K562 (cell line): ENCODE data around the gene BPNT1. TPM values are rescaled to one million over a fixed set of nuclear protein-coding genes. Genes with fewer than 3 reads are reported as not detected.

ENCODE experiments used
- CBFA2T2 ChIP-seq: fragments of 450-650 bp; conservative IDR thresholded peaks from 2 replicates; pipeline ENCODE4 v1.6.1; 2017; ENCODE audit warnings: mild to moderate bottlenecking
- CREM ChIP-seq: IDR thresholded peaks from 2 replicates; pipeline ENCODE4 v1.6.1; 2014; ENCODE audit warnings: antibody characterized with exemption, low read depth
- CTCF ChIP-seq, 3 experiments: IDR thresholded peaks in 2 of 3; conservative IDR thresholded peaks in 1 of 3; 2 replicates each; pipeline ENCODE4 v1.5.1; 2011 to 2012; ENCODE audit warnings: low read length in 3 of 3, mild to moderate bottlenecking in 3 of 3, control low read depth in 2 of 3, improper control_type of control experiment in 1 of 3, inconsistent platforms in 1 of 3, low read depth in 1 of 3, mixed read lengths in 1 of 3, moderate library complexity in 1 of 3; ENCODE audit not compliant: insufficient read depth in 2 of 3
- E2F5 ChIP-seq: sonication (generic); formaldehyde crosslinking; IDR thresholded peaks from 2 replicates; pipeline ENCODE4 v1.8.0; 2022; ENCODE audit warnings: mild to moderate bottlenecking, missing genetic modification reagents
- ILF3 ChIP-seq: fragments of 450-650 bp; IDR thresholded peaks from 2 replicates; pipeline ENCODE4 v1.6.1; 2018; ENCODE audit warnings: antibody characterized with exemption, mild to moderate bottlenecking, moderate library complexity, borderline replicate concordance
- MAFG ChIP-seq: fragments of 450-650 bp; conservative IDR thresholded peaks from 2 replicates; pipeline ENCODE4 v1.6.1; 2016; ENCODE audit warnings: missing genetic modification characterization, missing compliant biosample characterization
- PREB ChIP-seq: sonication (generic); formaldehyde crosslinking; IDR thresholded peaks from 2 replicates; pipeline ENCODE4 v1.8.1; 2023; ENCODE audit warnings: mild to moderate bottlenecking, missing genetic modification reagents
- U2AF2 ChIP-seq: fragments of 200-400 bp; formaldehyde crosslinking; optimal IDR thresholded peaks from 2 replicates; pipeline ENCODE3; 2017; ENCODE audit warnings: low read depth, mild to moderate bottlenecking, low read length
- ZBTB26 ChIP-seq: fragments of 450-650 bp; formaldehyde crosslinking; IDR thresholded peaks from 2 replicates; pipeline ENCODE4 v1.4.0; 2022; ENCODE audit warnings: missing genetic modification characterization
- ZFP30 ChIP-seq: fragments of 250-450 bp; sonication (Bioruptor Pico); IDR thresholded peaks from 2 replicates; pipeline ENCODE4 v1.8.0; 2022; ENCODE audit warnings: moderate library complexity, mild to moderate bottlenecking, inconsistent platforms, borderline replicate concordance
- ZNF592 ChIP-seq: fragments of 450-650 bp; IDR thresholded peaks from 2 replicates; pipeline ENCODE4 v1.6.1; 2017; ENCODE audit warnings: antibody characterized with exemption, mild to moderate bottlenecking
- ZNF830 ChIP-seq: fragments of 250-450 bp; sonication (Bioruptor Pico); IDR thresholded peaks from 2 replicates; pipeline ENCODE4 v1.5.0; 2021; ENCODE audit warnings: mild to moderate bottlenecking
- polyA plus RNA-seq, 8 experiments: library from polyadenylated mRNA; depleted of rRNA in 4 of 8; stranded (reverse) in 5 of 8; unstranded in 3 of 8; fragments of >200 nt; fragmentation: Nextera tagmentation in 2 of 8; fragmentation: Illumina TruSeq in 1 of 8; extraction: Ambion mirVana in 2 of 8; extraction: Trizol in 1 of 8; gene quantifications; 2 replicates each; pipeline versions ENCODE4 v1.2.1 to v1.2.3, GENCODE V29; 2011 to 2014; ENCODE audit warnings: inconsistent platforms in 1 of 8, missing spikeins in 1 of 8
- total RNA-seq, 7 experiments: library from RNA; depleted of rRNA in 6 of 7; stranded (reverse); fragments of >200 nt in 6 of 7; fragmentation: Illumina TruSeq in 2 of 7; extraction: Trizol in 2 of 7; gene quantifications; 2 replicates each; pipeline versions ENCODE4 v1.2.1 to v1.2.3, GENCODE V29; 2011 to 2021; ENCODE audit warnings: low replicate concordance in 1 of 7

BPNT1 gene
- total and polyA plus RNA-seq, 9 of the 15 experiments (the other 6 are each of a cell fraction or from before 2014, with no cell fraction given), result 30.2 to 73.8 (median 40.5) TPM

- TF ChIP-seq E2F5 (no peak), ZFP30 (CRISPR knock-in tag) (no peak), ILF3 (no peak), ZNF830 (CRISPR knock-in tag) (no peak), PREB (no peak), CREM (peak; percentile 74), ZBTB26 (CRISPR knock-in tag) (no peak), U2AF2 (no peak), MAFG (peak; percentile 45), CBFA2T2 (no peak), CTCF (IDR thresholded peaks at IDR 0.05 in 2 of 3, conservative IDR thresholded peaks at IDR 0.05 in 1 of 3; ENCODE audit: insufficient read depth in 2 of 3, low read depth in 1 of 3, low read length in 3 of 3) (peak in 1 of 3 experiments; percentile 30; a peak in 1 of 6 replicates), ZNF592 (peak; percentile 13; the same call in 1 of the 2 replicates)
These were observed at the start of gene BPNT1 (continued) for GRCh38 chr1:220089650-220090556.
